ENCODE data around the gene SSNA1. TPM values are rescaled to one million over a fixed set of nuclear protein-coding genes. Genes with fewer than 3 reads are reported as not detected.

Gene SSNA1
- total RNA-seq, 2 donors from 2014 or later: 114 to 124 TPM

DNA sequence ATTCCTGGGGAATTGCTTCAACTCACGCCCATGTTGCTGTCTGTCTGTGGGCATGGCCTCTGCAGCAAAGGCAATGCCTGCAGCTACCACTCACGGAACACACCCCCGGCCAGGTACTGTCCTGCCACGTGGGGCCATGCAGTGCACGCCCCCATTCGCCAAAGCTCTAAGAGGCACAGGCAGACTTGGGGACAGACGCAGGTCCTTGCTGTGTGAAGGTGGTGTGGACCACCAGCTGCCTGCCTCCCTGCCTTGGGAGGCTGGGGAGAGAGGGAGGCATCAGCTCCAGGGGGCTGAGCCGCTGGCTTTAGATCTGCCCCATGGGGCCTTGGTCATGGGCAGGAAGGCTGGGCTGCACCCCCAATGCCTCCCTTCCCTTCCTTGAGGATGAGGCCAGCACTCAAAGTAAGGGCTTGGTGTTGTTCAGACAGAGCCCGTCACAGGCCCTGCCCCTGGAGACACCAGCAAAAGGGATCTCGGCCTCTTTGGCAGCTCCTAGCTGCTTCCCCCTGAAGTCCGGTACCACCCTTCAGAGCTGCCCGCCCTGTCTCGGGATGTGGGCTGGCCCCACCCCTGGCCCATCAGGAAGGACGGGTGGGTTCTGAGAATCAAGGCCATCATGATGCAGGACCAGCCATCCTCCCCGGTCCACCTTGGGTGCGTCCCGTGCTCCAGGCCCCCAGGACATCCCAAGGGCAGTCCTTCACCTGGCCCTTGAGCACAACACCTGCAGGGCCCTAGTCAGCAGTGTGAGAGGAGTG lies 47.2 kb upstream of the SSNA1 start:
- Histone ChIP-seq H3K27ac (no peak overlapping the region), H3K4me3 (no peak overlapping the region), H3K4me1 (replicated peaks) (no peaks in the 10 kb centered on the region), H3K27me3 (replicated peaks; ENCODE audit: insufficient read depth) (peaks cover 42% of the 10 kb centered on the region), H3K9me3 (no peaks in the 10 kb centered on the region), H3K36me3 (no peaks in the 10 kb centered on the region)
- TF ChIP-seq, protein P1, sequence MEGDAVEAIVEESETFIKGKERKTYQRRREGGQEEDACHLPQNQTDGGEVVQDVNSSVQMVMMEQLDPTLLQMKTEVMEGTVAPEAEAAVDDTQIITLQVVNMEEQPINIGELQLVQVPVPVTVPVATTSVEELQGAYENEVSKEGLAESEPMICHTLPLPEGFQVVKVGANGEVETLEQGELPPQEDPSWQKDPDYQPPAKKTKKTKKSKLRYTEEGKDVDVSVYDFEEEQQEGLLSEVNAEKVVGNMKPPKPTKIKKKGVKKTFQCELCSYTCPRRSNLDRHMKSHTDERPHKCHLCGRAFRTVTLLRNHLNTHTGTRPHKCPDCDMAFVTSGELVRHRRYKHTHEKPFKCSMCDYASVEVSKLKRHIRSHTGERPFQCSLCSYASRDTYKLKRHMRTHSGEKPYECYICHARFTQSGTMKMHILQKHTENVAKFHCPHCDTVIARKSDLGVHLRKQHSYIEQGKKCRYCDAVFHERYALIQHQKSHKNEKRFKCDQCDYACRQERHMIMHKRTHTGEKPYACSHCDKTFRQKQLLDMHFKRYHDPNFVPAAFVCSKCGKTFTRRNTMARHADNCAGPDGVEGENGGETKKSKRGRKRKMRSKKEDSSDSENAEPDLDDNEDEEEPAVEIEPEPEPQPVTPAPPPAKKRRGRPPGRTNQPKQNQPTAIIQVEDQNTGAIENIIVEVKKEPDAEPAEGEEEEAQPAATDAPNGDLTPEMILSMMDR (IDR thresholded peaks at IDR 0.05): no peak
- TF ChIP-seq POLR2A (IDR thresholded peaks at IDR 0.05): no peak
- no peak for TF ChIP-seq POLR2AphosphoS5 (IDR thresholded peaks at IDR 0.05)
- WGBS: 67% methylated on average over 13 of the region's 17 CpGs
- no peak for DNase-seq (ENCODE audit: low spot score)
- intact Hi-C loops (cut with DNase I): no loop called here

DNA sequence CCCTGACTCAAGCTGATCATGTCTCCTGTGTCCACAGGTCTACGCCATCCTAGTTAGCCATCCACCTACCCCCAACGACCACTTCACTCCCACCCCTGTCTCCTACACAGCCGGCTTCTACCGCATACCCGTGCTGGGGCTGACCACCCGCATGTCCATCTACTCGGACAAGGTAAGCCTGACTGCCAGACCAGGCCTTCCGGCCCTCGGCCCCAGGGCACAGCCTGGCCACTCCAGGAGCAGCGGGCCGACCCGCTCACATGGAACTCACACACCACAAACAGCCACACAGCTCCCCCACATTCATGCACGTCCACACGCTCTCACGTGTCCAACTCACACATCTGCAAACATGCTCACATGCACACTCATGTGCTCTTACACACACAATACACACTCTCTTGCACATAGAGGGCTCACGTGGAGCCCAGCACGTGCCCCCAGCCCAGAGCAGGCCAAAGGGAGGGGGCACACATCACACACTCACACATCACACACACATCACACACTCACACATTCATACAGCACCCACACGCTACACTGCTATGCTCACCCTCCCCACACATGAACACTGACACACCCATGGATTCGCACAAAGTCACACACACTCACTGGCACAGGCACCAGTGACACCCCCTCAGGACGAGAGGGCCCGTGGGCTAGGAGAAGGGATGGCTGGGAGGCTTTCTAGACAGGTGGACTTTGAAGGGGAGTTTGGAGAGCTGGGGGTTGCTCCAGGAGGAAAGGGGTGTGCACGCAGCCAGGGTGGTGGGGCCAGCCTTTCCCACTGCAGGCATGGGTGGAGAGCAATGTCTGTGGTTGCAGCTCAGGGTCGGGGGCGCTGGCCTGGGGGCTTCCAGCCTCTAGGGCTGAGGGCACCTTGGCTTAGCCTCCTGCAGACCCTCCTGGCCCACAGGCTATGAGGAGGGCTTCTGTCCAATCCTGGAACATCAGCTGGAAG lies 46.2 kb upstream of the SSNA1 start:
- intact Hi-C loops (cut with DNase I): no loop called here
- H3K27ac ChIP-seq: no peak overlapping the region
- no peak overlapping the region for H3K4me3 ChIP-seq
- no peaks in the 10 kb centered on the region for H3K4me1 ChIP-seq (replicated peaks)
- H3K9me3 ChIP-seq: no peaks in the 10 kb centered on the region
- no peak for TF ChIP-seq POLR2AphosphoS5 (IDR thresholded peaks at IDR 0.05)
- no peak for TF ChIP-seq POLR2A (IDR thresholded peaks at IDR 0.05)
- TF ChIP-seq, protein P1 (IDR thresholded peaks at IDR 0.05): no peak
- WGBS: 76% methylated on average over 24 of the region's 24 CpGs
- no peaks in the 10 kb centered on the region for H3K36me3 ChIP-seq
- DNase-seq (ENCODE audit: low spot score): no peak
- peaks cover 44% of the 10 kb centered on the region for H3K27me3 ChIP-seq (replicated peaks; ENCODE audit: insufficient read depth)

DNA sequence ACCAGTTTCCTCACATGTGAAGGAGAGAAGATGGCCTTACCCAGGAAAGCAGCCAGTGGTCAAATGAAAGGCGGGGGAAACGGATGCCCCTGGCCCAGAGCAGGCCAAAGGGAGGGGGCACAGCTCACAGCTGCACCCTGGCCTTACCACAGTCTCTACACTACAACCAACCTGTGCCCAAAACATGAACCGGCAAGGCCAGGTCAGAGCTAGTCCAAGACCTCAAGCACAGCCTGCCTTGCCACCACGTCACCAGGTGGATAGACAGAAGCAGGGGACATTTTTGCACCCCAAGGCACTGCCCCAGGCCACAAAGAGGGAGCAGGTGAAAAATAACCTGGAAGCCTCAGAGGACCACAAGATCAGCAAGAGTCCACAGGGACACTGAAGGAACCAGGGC lies 45.0 kb upstream of the SSNA1 start:
- intact Hi-C loops (cut with DNase I): no loop called here
- Histone ChIP-seq H3K36me3 (no peaks in the 10 kb centered on the region), H3K27ac (no peak overlapping the region), H3K4me1 (replicated peaks) (no peaks in the 10 kb centered on the region), H3K27me3 (replicated peaks; ENCODE audit: insufficient read depth) (peaks cover 39% of the 10 kb centered on the region), H3K4me3 (no peak overlapping the region), H3K9me3 (no peaks in the 10 kb centered on the region)
- WGBS: 72% methylated on average over 4 of the region's 4 CpGs
- TF ChIP-seq POLR2AphosphoS5 (IDR thresholded peaks at IDR 0.05) (no peak), POLR2A (IDR thresholded peaks at IDR 0.05) (no peak)
- no peak for DNase-seq (ENCODE audit: low spot score)

DNA sequence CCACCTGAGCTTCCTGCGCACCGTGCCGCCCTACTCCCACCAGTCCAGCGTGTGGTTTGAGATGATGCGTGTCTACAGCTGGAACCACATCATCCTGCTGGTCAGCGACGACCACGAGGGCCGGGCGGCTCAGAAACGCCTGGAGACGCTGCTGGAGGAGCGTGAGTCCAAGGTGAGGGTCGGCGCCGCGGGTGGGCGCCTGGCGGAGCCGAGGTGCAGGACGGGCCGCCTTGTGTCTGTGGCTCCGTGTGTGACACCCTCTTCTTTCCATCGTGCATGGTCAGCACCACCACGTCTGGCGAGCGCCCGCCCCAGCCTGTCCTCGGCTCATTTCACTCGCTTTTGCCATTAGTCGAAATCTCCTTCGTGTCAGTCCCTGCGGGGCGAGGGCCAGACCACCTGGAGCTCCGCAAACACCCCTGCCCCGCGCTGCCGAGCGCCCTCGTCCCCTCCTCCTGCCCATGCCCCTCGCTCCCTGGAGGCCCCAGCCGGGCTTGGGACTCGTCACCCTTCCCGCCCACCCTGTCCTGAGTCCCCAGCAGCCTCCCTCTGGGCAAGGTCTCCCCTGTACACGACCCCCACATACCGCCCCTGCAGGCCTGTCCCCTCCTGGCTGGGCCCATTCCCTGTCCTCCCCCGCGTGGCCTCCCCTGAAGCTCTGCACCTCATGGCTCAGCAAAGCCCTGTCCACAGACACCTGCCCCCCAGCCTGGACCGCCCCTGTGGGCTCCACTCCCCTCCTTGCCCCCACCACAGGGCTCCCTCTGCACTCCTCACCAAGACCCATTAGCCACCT lies 42.5 kb upstream of the SSNA1 start:
- Histone ChIP-seq H3K4me1 (replicated peaks) (no peaks in the 10 kb centered on the region), H3K27me3 (replicated peaks; ENCODE audit: insufficient read depth) (peaks cover 24% of the 10 kb centered on the region), H3K9me3 (no peaks in the 10 kb centered on the region), H3K27ac (no peak overlapping the region), H3K36me3 (no peaks in the 10 kb centered on the region), H3K4me3 (no peak overlapping the region)
- TF ChIP-seq, protein P1 (IDR thresholded peaks at IDR 0.05): no peak
- TF ChIP-seq POLR2A (IDR thresholded peaks at IDR 0.05): no peak
- intact Hi-C loops (cut with DNase I): no loop called here
- WGBS: 56% methylated on average over 42 of the region's 49 CpGs
- DNase-seq (ENCODE audit: low spot score): no peak

DNA sequence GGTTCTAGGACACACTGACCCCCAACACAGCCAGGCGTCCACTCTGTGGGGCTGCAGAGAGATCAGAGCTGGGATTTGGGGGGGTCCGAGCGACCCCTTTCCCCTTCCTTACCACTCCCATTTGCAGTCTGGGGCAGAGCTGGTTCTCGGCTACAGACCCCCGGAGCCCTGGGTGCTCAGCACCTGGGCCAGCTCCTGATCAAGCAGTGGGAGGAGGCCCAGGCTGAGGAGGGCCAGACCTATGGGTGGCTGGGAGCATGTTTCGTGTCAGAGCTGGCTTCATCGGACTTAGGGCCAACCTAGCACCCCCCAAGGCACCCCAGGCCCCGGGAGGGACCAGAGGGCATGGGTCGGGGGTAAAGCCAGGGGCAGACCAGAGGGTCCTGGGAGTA lies 42.0 kb upstream of the SSNA1 start:
- Histone ChIP-seq H3K27ac (no peak overlapping the region), H3K4me3 (no peak overlapping the region), H3K9me3 (no peaks in the 10 kb centered on the region), H3K4me1 (replicated peaks) (no peaks in the 10 kb centered on the region), H3K27me3 (replicated peaks; ENCODE audit: insufficient read depth) (peaks cover 24% of the 10 kb centered on the region), H3K36me3 (no peaks in the 10 kb centered on the region)
- 54% methylated on average over 9 of the region's 9 CpGs for WGBS
- intact Hi-C loops (cut with DNase I): no loop called here
- TF ChIP-seq POLR2A (IDR thresholded peaks at IDR 0.05): no peak
- no peak for TF ChIP-seq POLR2AphosphoS5 (IDR thresholded peaks at IDR 0.05)
- TF ChIP-seq, protein P1 (IDR thresholded peaks at IDR 0.05): no peak
- no peak for DNase-seq (ENCODE audit: low spot score)
